Chondrocyte (in vitro differentiated cells): ENCODE measurements around the gene CMIP. TPM values are rescaled to one million over a fixed set of nuclear protein-coding genes. Genes with fewer than 3 reads are reported as not detected.

Experiments used
- DNase-seq: peaks from one replicate; pipeline ENCODE4 v3.0.0; 2021; ENCODE audit warnings: mixed read lengths, low spot score
- H3K27ac Mint-ChIP-seq: one replicate; pipeline ENCODE4 v1.8.0; 2021; ENCODE audit warnings: mild to moderate bottlenecking, moderate library complexity, mixed read lengths; ENCODE audit not compliant: unreplicated experiment
- H3K27me3 Mint-ChIP-seq: 2 replicates; pipeline ENCODE4 v1.8.0; 2021; ENCODE audit warnings: low read depth, mixed read lengths
- H3K36me3 Mint-ChIP-seq: 2 replicates; pipeline ENCODE4 v1.8.0; 2021; ENCODE audit warnings: low read depth, mixed read lengths
- H3K4me1 Mint-ChIP-seq: 2 replicates; pipeline ENCODE4 v1.8.0; 2021; ENCODE audit warnings: low read depth, mild to moderate bottlenecking, mixed read lengths
- H3K4me3 Mint-ChIP-seq: one replicate; pipeline ENCODE4 v1.8.0; 2021; ENCODE audit warnings: mild to moderate bottlenecking, moderate library complexity, mixed read lengths; ENCODE audit not compliant: unreplicated experiment
- H3K9me3 Mint-ChIP-seq: 2 replicates; pipeline ENCODE4 v1.8.0; 2021; ENCODE audit warnings: low read depth, mixed read lengths
- total RNA-seq: library from RNA; stranded (reverse); gene quantifications from 3 replicates; pipeline ENCODE4 v1.2.1, GENCODE V29; 2021
- TF ChIP-seq, protein P1 (sequence below): fragments of 200-600 bp; sonication (generic); IDR thresholded peaks from 2 replicates; pipeline ENCODE4 v1.5.0; 2021; ENCODE audit warnings: antibody characterized with exemption, mild to moderate bottlenecking, moderate library complexity

CMIP gene
- total RNA-seq, 1 donor from 2014 or later = 62.9 TPM

DNA sequence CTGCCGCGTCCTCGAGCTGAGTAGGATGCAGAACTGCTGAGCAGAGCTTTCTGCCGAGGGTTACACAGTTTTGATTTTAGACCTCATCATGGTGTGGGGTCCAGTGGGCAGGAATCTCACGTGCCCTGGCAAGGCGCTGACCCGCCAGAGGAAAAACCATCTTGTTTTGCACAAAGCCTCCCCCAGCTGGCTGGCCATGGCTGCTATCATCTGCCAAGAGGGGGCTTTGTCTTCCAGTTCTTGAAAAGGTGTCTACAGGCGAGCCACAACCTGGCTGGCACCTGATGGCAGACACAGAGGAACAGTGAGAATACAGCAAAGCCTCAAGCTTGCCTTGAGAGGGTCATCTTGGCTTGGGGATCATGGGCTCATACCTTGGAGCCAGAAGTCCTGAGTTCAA lies 118.3 kb downstream of the CMIP start:
- Mint-ChIP-seq H3K36me3 (no peaks in the 10 kb centered on the region), H3K4me1 (peaks cover 33% of the 10 kb centered on the region), H3K9me3 (no peaks in the 10 kb centered on the region), H3K27me3 (no peaks in the 10 kb centered on the region), H3K4me3 (no peak overlapping the region), H3K27ac (no peak overlapping the region)
- TF ChIP-seq, protein P1, sequence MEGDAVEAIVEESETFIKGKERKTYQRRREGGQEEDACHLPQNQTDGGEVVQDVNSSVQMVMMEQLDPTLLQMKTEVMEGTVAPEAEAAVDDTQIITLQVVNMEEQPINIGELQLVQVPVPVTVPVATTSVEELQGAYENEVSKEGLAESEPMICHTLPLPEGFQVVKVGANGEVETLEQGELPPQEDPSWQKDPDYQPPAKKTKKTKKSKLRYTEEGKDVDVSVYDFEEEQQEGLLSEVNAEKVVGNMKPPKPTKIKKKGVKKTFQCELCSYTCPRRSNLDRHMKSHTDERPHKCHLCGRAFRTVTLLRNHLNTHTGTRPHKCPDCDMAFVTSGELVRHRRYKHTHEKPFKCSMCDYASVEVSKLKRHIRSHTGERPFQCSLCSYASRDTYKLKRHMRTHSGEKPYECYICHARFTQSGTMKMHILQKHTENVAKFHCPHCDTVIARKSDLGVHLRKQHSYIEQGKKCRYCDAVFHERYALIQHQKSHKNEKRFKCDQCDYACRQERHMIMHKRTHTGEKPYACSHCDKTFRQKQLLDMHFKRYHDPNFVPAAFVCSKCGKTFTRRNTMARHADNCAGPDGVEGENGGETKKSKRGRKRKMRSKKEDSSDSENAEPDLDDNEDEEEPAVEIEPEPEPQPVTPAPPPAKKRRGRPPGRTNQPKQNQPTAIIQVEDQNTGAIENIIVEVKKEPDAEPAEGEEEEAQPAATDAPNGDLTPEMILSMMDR = no peak
- no peak for DNase-seq

DNA sequence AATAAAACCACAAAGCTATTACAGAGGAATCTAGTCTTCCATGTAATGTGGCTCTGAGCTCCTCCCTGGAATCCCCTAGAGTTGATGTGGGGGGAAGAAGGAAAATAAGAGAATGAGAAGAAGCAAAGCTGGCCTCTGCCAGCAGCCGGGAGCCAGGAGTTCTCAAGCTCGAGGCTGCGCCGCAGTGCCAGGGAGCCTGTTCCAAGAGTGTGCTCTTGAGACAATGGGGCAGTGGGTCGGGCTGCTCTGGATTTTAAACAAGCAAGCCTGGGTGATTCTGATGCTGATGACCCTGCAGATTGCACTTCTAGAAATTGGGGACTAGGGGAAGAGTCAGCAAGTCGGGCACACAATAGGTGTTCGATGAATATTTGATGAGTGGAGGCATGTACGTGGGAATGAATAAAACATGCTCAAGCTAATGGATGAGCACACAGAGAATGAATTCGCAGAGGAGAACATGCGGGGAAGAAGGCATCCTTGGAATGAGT lies 119.9 kb downstream of the CMIP start:
- TF ChIP-seq, protein P1 = no peak
- Mint-ChIP-seq H3K4me3 (no peak overlapping the region), H3K27ac (peak overlapping the region; percentile 24), H3K9me3 (no peaks in the 10 kb centered on the region), H3K36me3 (no peaks in the 10 kb centered on the region), H3K4me1 (peaks cover 49% of the 10 kb centered on the region), H3K27me3 (no peaks in the 10 kb centered on the region)
- DNase-seq = no peak

DNA sequence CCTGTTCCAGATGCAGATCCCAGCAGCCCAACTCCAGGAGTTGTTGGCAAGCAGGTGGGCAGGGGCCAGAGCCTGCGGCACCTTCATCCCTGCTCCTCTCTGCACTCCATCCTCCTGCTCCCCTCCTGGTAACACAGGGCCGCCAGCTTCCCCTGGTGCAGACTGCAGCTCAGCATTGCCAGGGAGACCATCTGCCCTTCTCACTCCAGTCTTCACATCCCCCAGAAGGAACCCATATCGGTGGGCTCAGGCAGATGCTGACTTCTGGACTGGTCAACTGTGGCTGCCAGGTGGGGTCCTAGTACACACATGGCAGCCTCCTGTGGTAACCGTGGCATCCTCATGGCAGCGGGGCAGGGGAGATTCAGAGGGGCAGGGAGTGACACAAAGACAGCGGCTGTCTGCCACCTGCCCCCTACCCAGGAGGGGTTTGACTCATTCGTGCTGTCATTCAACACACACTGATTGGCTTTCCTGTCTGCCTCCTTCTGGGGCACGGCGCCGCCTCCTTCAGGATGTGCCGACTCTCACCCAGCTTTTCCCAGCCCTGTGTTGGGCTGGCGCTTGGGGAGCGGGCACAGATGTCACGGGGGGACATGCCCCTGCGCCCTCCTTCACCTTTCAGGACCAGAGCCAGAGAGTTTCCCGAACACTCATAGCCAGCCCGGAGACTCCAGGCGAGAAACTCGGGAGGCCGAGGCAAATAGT lies 120.9 kb downstream of the CMIP start:
- TF ChIP-seq, protein P1 = no peak
- no peak for DNase-seq
- Mint-ChIP-seq H3K36me3 (no peaks in the 10 kb centered on the region), H3K9me3 (no peaks in the 10 kb centered on the region), H3K4me1 (peaks cover 58% of the 10 kb centered on the region), H3K4me3 (no peak overlapping the region), H3K27me3 (no peaks in the 10 kb centered on the region), H3K27ac (no peak overlapping the region)

DNA sequence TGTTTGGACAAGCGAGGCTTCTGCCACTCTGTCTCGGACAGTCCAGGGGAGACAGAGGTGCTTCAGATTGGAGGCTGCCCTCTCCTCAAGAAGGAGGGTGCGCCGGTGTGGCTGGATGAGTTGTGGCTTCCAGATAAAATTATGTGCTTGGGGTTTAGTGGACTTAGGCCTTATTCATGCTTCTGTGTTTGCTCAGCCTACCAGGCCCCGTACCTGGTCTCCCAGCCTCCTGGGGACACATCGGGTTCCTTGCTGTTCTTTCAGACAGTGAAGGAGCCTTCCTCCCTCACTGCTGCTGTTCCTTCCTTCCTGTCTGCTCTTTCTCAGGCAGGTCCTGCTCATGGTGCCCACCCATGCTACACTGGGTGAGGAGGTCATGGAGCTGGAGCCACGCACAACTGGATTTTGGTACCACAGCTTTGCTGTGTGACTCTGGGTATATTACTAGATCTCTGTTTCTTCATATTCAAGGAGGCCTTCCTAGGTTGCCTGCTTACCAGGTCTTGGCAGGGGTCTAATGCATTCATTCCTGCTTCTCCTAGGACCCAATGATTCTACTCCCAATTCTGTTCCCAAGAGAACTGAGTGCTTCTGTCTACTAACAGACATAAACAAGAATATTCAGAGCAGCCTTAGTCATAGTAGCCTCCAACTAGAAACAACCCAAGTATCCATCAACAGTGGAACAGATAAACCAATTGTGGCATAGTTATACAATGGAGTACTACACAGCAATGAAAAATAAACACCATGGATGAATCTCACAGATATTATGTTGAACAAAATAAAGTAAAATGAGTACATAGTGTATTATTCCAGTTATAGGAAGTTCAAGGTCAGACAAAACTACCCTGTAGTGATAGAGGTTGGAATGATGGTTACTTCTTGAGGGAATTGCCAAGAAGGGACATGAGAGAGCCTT lies 121.7 kb downstream of the CMIP start:
- peaks cover 55% of the 10 kb centered on the region for H3K4me1 Mint-ChIP-seq
- H3K4me3 Mint-ChIP-seq = no peak overlapping the region
- TF ChIP-seq, protein P1 = no peak
- DNase-seq = no peak
- no peaks in the 10 kb centered on the region for H3K36me3 Mint-ChIP-seq
- H3K27me3 Mint-ChIP-seq = no peaks in the 10 kb centered on the region
- no peaks in the 10 kb centered on the region for H3K9me3 Mint-ChIP-seq
- peak overlapping the region; percentile 8 for H3K27ac Mint-ChIP-seq

DNA sequence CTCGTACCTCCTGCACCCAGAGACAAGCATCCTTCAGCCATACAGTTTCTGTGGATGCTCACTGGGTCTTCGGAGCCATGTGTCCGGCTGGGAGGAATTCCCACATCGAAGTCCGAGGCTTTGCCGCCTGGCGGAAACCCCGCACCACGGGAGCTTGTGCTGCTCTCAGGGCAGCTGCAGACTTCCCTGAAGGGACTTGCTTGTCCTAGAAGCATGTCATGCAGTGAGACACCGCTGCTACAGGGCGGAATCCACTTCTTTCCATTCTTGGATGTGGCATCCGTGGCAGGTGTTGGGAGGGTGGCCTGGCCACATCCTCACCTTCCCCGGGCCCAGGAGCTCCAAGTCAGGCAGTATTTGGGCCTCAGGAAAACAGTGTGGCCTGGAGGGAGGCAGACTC lies 122.5 kb downstream of the CMIP start:
- Mint-ChIP-seq H3K9me3 (no peaks in the 10 kb centered on the region), H3K27ac (no peak overlapping the region), H3K4me1 (peaks cover 55% of the 10 kb centered on the region), H3K27me3 (no peaks in the 10 kb centered on the region), H3K4me3 (no peak overlapping the region), H3K36me3 (no peaks in the 10 kb centered on the region)
- no peak for DNase-seq
- TF ChIP-seq, protein P1 = no peak
